ENCODE measurements around the gene ARHGAP36.

Gene ARHGAP36

DNA sequence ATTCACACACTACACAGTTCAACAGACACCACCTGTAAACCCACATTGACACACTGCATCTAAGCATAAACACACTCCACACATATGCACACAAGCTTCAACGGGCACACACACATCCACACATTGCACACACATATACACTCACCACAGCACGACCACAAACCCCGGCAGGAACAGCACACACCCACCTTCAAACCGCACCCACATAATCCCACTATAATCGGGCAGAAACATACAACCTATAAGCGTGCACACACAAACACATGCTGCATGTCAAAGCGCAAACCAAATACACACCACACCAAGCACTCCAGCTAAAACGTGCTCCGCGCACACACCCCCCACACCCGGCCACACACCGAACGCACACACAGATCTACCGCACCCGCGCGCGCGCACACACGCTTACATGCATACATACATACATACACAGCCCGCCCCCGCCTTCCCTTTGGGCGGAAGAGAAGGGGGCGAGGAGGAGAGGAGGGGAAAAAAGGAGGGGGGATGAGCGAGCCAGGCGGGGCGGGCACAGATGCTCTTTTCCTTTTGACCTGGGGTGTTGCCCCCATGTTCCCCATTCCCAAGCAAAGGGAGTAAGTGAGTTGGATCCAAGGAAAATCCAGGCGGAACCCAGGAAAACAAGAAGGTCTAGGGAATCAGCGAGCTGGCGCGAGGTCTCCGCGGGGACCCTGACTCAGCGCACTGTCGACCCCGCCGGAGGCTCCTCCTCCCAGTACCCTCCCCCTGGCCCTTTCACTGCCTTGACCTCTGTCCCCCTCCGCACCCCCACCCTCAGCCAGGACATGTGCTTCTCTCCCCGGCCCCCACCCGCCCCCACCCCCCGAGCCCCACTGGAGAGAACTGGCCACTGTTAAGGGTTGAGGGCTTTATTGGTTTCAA, 9.9 kb downstream of the ARHGAP36 start:
- in situ Hi-C loops (cut with HindIII; ENCODE audit: low pct_ligation_motif_present, low pct_unique_long_range_greater_than_20kb, low sequenced_read_pairs): no loop called here

DNA sequence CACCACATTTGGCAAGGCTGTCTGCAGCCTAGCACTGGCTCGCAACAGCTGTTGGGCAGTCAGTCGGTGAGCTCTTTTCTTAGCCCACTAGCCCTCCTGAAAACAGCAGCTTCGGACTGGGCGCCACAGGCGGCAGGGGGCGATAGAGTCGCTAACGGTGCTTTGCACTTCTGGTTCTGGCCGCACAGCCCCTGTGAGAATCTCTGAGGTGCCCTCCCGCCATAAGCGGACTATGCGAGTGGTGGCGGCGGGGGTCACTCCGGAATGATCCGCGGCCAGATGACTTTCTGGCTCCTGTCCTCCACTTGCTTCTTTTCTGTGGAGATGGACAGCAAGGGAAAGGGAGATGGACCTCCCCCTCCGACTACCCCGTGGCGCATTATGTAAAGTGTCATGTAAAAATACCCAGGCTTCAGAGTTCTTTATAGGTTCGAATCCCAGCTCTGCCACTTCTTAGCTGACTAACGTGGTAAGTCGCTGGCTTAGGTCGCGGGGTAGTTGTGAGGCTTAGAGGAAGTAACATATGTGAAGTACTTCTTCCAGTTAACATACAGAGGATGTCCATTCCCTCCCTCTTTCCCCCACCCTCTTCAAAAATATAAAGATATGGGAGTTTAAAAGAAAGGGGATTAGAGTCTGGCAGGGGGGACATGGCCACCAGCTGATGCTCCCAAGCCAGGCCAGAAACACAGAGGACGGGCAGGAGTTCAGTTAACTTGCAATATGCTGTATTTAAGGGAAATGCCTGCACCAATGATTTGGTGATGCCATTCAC, 11.0 kb downstream of the ARHGAP36 start:
- DNase-seq: peak; percentile 39
- in situ Hi-C loops (cut with HindIII; ENCODE audit: low pct_ligation_motif_present, low pct_unique_long_range_greater_than_20kb, low sequenced_read_pairs): no loop called here

More for the DNA sequence above, 9.9 kb downstream of the ARHGAP36 start:
- no peak for DNase-seq

DNA sequence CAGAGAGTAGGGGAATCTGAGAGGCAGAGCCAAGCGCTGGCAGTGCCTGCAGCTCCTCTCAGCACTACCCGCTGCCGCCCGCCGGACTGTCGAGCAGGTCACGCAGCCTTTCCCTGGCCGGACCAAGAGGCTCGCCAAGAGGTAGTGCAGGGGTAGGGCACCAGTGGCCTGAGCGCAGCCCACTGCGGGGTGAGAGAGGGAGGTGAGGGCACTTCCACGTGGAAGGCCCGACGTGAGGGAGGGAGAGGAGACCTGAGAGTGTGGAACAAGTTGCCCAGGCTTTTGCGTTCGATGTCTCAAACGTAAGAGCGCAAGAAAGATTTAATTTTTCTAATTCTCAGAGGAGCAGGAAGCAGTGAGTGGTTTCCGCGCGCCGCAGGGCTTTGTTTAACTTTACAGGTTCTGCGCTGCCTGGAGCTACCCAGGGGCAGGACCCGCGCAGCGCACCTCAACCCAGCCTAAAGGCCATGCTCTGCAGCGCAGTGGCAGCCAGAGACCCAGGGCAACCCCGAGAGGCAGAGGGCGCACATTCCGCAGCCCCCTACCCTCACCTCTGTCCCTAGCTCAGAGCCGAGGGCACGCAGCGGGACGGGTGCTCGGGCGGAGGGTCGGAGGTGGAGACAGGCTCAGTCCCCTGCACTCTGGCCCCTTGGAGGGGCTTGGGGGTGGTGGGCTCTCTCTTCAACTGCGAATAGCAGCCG, 14.9 kb downstream of the ARHGAP36 start:
- in situ Hi-C loops (cut with HindIII; ENCODE audit: low pct_ligation_motif_present, low pct_unique_long_range_greater_than_20kb, low sequenced_read_pairs): no loop called here
- no peak for DNase-seq

DNA sequence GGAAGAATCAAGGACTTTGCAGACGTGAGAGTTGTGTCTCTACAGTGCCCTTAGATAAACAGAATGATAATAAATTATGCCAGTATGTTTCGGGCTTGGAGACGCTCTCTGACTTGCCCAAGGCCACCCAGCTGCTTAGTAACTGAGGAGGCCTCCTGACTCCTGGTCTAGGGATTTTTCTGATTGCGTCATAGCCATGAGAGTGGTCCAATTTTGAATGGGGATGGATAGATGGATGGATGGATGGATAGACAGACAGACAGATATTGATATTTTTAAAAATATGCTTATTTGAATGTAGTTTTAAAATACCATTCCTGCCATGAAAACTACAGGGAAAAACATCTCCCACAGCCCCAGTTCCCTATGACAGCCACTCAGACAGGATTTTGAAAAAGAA, 15.5 kb downstream of the ARHGAP36 start:
- in situ Hi-C loops (cut with HindIII; ENCODE audit: low pct_ligation_motif_present, low pct_unique_long_range_greater_than_20kb, low sequenced_read_pairs): no loop called here

DNA sequence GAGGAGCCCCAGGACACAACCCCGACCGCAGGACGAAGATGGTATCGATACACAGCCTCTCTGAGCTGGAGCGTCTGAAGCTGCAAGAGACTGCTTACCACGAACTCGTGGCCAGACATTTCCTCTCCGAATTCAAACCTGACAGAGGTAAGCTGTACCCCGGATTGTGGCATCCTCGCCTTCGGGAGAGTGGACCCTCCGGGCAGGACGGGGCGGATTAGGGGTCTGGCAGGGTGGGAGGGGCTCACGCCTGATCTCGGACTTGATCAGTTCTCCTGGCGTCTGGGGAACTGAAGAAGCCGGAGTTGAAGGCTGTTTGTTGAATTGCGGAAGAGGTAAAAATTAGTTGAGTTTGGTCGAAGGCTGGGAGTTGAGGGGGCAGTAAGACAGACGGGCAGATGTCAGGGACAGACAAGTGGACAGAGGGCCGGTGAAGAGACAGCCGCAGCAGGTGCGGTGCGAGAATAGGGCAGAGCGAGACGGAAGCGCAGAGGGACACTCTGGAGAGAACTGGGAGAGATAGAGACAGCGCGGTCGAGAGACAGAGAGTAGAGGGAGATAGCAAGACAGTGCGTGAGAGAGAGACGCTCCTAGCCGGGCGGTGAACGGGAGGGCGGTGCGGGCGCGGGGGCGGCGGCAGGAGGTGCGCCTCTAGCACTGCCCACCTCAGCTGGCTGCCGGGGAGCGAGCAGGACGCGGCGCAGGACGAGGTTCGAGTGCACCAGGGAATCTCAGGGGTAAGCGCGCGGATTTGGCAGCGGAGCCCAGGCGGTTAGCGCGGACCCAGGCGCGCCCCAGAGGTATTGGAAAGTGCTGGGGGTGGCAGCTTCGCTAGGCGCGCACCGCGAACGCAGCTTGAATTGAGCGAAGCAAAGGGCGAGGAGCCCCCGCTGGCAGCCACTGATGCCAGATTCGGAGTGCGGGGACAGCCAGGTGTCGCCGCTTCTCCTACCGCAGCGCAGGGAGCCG, 23.9 kb downstream of the ARHGAP36 start:
- DNase-seq: no peak
- in situ Hi-C loops (cut with HindIII; ENCODE audit: low pct_ligation_motif_present, low pct_unique_long_range_greater_than_20kb, low sequenced_read_pairs): no loop called here

More for the DNA sequence above, 15.5 kb downstream of the ARHGAP36 start:
- no peak for DNase-seq

DNA sequence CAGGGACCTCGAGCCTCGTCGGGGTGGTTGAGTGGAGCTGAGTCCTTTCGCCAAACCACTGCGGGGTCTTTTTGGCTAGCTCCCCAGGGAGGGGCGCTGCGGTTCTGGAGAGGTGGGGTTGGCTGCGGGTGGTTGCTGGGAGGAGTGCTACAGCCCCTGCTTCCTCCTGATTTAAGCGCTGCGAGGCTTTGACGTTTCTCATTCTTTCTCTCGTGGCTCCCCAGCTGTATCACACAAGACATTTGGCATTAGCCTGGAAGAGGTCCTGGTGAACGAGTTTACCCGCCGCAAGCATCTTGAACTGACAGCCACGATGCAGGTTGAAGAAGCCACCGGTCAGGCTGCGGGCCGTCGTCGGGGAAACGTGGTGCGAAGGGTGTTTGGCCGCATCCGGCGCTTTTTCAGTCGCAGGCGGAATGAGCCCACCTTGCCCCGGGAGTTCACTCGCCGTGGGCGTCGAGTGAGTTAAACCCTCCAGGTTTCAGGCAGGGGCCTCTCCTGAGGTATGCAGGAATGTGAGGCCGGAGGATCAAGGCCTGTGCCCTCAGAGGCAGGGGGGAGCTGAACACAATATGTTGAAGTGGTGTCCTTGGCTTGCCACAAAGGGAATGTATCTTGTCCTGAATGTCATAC, 25.5 kb downstream of the ARHGAP36 start:
- DNase-seq: no peak
- in situ Hi-C loops (cut with HindIII; ENCODE audit: low pct_ligation_motif_present, low pct_unique_long_range_greater_than_20kb, low sequenced_read_pairs): no loop called here

DNA sequence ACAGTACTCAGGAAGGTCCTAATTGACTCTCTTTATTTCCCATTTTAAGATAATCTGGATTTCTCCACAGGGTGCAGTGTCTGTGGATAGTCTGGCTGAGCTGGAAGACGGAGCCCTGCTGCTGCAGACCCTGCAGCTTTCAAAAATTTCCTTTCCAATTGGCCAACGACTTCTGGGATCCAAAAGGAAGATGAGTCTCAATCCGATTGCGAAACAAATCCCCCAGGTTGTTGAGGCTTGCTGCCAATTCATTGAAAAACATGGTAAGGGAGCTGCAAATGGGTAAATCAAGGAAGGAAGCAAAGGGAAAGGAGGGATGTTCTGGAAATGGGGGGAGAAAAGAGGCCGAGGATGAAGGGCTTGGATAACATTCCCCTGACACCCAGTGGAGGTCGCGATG, 26.0 kb downstream of the ARHGAP36 start:
- DNase-seq: no peak
- in situ Hi-C loops (cut with HindIII; ENCODE audit: low pct_ligation_motif_present, low pct_unique_long_range_greater_than_20kb, low sequenced_read_pairs): no loop called here

DNA sequence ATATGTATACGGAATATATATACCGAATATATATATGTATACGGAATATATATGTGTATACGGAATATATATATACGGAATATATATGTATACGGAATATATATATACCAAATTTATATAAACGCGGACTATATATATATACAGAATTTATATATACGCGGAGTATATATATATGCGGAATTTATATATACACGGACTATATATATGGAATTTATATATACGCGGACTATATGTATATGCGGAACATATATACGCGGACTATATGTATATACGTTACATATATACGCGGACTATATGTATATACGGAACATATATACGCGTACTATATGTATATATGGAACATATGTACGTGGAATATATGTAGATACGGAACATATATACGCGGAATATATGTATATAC, 78.6 kb downstream of the ARHGAP36 start:
- DNase-seq: no peak
- in situ Hi-C loops (cut with HindIII; ENCODE audit: low pct_ligation_motif_present, low pct_unique_long_range_greater_than_20kb, low sequenced_read_pairs): no loop called here

DNA sequence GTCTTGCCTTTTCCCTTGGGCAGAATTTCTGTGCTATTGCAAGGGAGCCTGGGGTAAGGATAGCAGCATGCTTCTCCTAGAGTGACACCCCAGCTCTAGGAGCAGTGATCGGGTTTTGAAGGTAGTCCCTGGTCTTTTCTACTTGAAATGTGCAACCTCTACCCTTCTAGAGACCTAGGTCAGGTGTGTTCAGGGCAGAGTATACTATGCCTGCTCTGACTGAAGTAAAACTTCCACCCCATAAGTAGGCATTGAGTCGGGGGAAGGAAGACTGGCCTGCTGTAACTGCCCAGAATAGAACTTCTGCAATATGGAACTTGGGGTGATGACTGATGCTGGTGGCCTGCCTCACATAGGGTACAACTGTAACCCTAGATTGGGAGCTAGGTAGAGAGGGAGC, 80.9 kb downstream of the ARHGAP36 start:
- DNase-seq: no peak
- in situ Hi-C loops (cut with HindIII; ENCODE audit: low pct_ligation_motif_present, low pct_unique_long_range_greater_than_20kb, low sequenced_read_pairs): no loop called here
